GM19240 (cell line): Measurements from ENCODE around the gene DHRS3.
A peak's percentile ranks its signal among the peaks of the same experiment; 100 is the strongest.

Experiments
- DNase-seq: peaks from one replicate; pipeline ENCODE4 v3.0.0; 2011; ENCODE audit warnings: low spot score; ENCODE audit not compliant: insufficient read length

The DHRS3 gene

DNA sequence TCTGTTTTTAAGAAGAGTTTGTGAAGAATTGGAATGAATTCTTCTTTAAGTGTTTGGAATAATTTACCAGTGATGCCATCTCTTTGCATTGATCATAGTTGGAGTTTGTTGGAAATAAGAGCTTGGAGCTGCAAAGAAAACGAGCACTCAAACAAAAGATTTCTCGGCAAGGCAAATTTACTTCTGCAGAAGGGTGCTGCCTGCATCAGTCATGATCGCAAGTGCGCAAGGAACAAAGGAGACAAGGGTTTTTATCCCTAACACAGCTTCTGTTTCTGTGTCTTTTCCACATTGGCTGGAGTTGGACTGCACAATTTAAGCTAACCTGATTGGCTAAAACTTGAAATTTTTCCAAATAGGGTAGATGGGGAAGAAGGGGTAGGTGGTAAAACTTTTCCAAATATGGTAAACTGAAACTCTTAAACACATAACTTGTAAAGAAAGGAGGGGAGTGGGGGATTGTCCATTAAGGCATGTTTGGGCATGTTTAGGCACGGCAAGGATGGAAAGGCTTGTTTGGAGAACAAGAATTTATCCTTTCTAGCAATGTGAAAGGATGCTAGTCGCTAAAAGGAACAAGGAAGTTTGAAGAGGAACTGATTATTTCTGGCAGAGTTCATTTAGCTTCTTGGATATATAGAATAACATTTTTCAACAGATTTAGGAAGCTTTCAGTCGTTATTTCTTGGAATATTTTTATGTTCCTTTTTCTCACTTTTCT is 22.4 kb upstream of the DHRS3 start:
- DNase-seq = no peak

GRCh38 chr1:12637693-12638092 is 19.7 kb upstream of the DHRS3 start:
- no peak for DNase-seq

DNA sequence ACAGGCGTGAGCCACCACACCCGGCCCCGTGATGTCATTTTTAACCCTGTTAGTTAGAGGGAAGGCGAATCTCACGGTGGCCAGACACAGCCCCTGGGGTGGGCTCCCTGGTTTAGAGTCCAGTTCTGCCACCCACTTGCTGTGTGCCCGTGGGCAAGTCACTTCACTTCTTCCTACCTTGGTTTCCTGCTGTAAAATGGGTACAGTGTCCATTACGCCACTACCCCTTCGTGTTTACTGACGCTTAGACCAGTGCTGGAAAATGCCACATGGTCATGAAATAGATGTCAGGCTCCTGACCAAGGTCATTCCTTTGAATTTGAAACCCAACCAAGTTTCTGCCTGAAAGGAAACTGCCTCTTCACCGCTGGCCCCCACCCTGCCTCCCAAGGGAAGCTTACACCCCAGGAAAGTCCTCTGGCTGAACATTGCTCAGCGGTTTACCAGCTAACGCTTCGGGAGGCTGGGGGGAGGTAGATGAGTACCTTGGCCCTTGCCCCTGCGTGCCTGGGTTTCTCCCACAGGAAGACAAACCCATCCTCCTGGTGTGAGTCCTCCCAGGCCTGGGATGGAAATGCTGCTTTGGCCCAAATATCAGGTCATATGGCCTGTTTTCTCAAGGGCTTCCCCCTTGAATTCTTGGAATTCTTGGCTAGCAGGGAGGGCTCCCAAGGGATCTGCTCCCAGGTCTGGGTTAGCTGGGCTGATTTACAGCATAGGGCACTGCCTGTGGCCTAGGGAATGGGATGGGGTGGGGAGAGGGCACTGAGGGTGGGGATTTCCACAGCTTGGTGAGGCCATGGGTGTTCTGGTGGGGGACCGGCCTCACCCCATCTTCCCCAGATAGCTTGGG is 18.3 kb upstream of the DHRS3 start:
- no peak for DNase-seq

DNA sequence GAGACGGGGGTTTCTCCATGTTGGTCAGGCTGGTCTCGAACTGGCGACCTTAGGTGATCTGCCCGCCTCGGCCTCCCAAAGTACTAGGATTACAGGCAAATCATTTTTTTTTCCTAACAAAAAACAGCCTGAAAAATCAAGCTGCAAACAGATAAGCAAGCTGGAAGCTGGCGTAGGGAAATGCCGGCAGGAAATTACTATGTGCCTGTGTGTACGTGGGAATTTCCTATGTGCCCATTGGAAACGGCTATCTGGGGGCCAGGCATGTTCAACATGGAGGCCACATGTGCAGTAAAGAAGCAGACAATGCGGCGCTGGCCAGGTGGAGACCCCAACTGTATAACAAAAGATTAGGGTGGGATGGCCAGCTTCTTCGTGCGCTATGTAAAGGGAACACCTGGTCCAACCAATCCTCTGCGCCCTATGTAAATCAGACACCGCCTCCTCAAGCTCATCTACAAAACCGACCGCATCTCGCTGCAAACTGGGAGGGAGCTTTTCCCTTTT is 16.7 kb upstream of the DHRS3 start:
- DNase-seq = no peak

- no peak for DNase-seq
Observed at GRCh38 chr1:12634156-12634555, 16.1 kb upstream of the DHRS3 start.

GRCh38 chr1:12631571-12631970 is 13.6 kb upstream of the DHRS3 start:
- no peak for DNase-seq

DNA sequence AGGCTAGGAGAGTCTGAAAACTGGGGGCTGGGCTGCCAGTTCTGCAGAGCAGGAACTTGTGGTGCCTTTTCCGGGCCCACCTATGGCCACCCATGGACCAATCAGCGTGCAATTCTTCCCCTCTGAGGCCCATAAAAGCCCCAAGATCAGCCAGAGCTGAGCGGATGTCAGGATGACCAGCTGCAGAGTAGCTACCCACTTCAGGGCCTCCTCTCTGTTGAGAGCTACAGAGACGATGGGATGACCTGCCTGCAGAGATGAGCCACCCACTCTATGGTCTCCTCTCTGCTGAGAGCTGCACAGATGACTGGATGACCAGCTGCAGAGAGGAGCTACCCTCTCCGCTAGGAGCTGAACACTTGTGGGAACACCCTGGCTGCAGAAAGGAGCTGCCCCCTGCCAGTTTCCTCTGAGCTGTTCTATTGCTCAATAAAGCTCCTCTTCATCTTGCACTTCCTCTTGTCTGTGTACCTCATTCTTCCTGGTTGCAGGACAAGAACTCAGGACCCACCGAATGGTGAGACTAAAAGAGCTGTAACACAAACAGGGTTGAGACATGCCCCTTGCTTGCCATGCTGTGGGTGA is 13.0 kb upstream of the DHRS3 start:
- DNase-seq = no peak

DNA sequence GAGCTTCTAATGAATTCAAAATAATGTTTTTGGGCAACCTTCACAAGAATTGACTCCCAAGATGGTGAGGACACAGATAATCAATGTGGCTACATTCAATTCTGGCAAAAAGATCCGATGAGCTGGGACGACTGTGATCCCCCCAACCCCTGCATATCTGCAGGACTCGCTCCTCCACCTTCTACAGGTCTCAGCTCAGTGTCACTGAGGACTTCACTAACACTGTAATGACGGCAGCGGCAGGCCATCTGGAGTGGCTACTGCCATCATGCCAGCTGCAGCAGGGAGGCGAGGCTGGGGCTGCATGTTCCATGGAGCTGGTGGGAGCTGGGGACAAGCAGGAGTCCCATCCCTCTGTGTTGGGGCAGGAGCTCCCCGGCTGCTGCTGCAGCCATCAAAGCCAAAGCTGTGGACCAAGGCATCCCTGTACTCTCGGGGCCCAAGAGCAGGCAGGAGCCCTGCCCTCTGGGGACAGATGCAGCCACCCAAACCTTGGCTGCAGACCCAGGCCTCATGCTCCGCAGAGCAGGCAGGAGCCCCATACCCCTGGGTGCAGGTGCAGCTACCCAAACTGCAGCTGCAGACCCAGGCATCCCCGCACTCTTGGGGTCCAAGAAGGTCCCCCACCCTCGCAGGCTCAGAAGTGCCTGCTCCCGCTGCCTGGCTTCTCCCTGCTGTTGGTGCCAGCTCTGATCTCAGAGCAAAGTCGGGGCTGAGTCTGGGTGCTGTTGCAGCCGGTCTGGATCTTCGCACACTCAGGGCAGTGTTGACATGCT is 12.2 kb upstream of the DHRS3 start:
- no peak for DNase-seq

- DNase-seq = no peak
Observed at GRCh38 chr1:12629511-12629956, 11.5 kb upstream of the DHRS3 start.

- DNase-seq = no peak
Observed at GRCh38 chr1:12627296-12627695, 9.3 kb upstream of the DHRS3 start.

DNA sequence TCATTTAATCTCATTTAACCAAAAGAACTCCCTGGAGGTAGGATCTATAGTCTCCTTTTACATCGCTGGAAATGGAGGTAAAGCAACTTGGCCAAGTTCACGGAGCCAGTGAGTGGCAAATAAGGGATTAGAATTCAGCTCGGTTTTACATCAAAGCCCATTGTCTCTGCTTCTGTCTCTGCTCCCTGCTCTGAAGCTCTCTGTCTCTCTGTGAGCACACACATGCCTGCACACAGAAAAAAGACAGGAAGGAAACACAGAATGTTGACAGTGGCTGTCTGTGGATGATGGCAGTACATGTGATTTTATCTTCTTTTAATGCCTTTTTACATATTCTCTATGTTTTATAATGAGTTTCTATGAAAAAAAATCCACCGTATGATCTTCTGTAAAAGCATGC is 8.9 kb upstream of the DHRS3 start:
- DNase-seq = no peak

DNA sequence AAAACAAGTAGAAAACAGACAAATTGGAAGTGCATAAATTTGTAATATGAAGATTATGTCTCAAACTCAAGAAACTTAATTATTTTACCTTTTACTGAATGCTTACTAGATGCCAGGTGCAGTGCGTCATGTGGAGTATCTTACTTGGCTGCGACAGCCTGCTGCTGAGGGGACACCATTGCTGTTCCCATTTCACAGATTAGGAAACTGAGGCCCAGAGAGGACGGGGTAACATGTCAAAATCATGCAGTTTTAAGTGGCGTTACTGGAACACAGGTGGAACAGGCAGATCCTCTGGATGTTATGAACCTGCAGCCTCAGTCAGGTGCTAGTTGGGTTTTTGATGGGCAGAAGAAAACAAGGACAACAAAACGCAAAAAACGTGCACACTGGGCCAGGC is 7.3 kb upstream of the DHRS3 start:
- no peak for DNase-seq

DNA sequence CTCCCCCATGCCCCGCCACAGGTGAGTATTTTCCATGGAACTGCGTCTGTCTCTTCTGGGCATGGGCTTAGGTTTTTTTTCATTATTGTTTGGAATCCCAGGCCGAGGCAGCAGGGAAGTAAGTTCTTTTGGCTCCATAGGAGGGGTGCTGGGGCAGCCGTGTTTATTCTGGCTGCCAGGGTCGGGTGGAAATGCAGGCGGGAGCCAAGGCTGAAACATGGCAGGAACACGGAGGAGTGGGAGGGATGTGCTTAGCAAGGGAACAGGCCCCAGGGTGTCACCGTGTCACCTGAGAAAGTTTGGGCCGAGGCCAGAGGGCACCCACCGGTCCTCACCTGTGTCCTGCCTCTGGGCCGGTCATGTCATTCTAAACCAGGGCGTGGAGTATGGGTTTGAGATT is 4.5 kb upstream of the DHRS3 start:
- DNase-seq = no peak

GRCh38 chr1:12621346-12622335 is 3.6 kb upstream of the DHRS3 start:
- DNase-seq = no peak

DNA sequence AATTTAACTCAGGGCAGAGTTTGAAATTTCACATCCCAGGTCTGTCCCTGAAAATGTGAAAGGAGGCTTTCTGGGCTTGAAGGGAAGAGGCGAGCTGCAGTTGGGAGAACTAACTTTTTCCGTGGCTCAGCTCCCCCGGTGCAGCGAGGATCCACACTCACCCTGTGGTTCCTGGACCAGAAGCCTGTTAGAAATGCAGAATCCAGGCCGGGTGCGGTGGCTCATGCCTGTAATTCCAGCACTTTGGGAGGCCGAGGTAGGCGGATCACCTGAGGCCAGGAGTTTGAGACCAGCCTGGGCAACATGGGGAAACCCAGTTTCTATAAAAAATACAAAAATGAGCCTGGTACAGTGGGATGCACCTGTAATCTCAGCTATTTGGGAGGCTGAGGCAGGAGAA is 2.9 kb upstream of the DHRS3 start:
- DNase-seq = no peak

- DNase-seq = no peak
Observed at GRCh38 chr1:12620488-12620865, 2.5 kb upstream of the DHRS3 start.

- DNase-seq = peak; percentile 70
Observed at GRCh38 chr1:12619792-12620487, 1.9 kb upstream of the DHRS3 start.

- no peak for DNase-seq
Observed at GRCh38 chr1:12618965-12619791, 1.2 kb upstream of the DHRS3 start.

GRCh38 chr1:12618661-12618964 is 603 bp upstream of the DHRS3 start:
- no peak for DNase-seq
